Urinary bladder (tissue), 4 donors: ENCODE data around the gene PCDHA6. TPM values are rescaled to one million over a fixed set of nuclear protein-coding genes. Genes with fewer than 3 reads are reported as not detected.
"Not testable (repeated sequence)": the region's sequence is repeated elsewhere in the genome, so short reads cannot be mapped to it uniquely, and the experiment has no call there.

Experiments used
- DNase-seq: peaks from one replicate; pipeline ENCODE4 v3.0.0-alpha.2; 2015; ENCODE audit errors: extremely low spot score
- H3K27ac ChIP-seq: one replicate; pipeline ENCODE4 v1.5.1; 2013; ENCODE audit warnings: low read depth, mild to moderate bottlenecking, moderate library complexity
- H3K36me3 ChIP-seq: one replicate; pipeline ENCODE4 v1.6.1; 2013; ENCODE audit warnings: mild to moderate bottlenecking, moderate library complexity; ENCODE audit not compliant: insufficient read depth
- H3K4me1 ChIP-seq: one replicate; pipeline ENCODE4 v1.6.1; 2013; ENCODE audit warnings: mild to moderate bottlenecking, moderate library complexity; ENCODE audit not compliant: insufficient read depth
- H3K4me3 ChIP-seq: one replicate; pipeline ENCODE4 v1.5.1; 2013; ENCODE audit warnings: low read depth, low read length
- WGBS: extraction: QIAGEN DNeasy Blood & Tissue Kit; methylation state at CpG from one replicate; pipeline ENCODE4 v1.1.7; 2013; 5-methylcytosine and 5-hydroxymethylcytosine counted together
- polyA plus RNA-seq: library from polyadenylated mRNA; stranded (reverse); fragments of 200-250 nt; gene quantifications from one replicate; pipeline ENCODE4 v1.2.3, GENCODE V29; 2013
- total RNA-seq: library from RNA; depleted of rRNA; stranded (reverse); fragments of >200 nt; gene quantifications from one replicate; pipeline ENCODE4 v1.2.3, GENCODE V29; 2014
- donor health status: healthy with polysubstance abuse.
- donor health status: healthy.

PCDHA6 gene
- total and polyA plus RNA-seq, 2 donors = 0.22 to 0.95 TPM

- no peak overlapping the region for H3K27ac ChIP-seq
- no peaks in the 10 kb centered on the region for H3K4me1 ChIP-seq
- no peak overlapping the region for H3K4me3 ChIP-seq
- H3K36me3 ChIP-seq = no peaks in the 10 kb centered on the region
- no peak for DNase-seq
- WGBS = 13% methylated on average over 16 of the region's 16 CpGs
These were observed 26.3 kb upstream of the PCDHA6 start for GRCh38 chr5:140801494-140801841.

- H3K27ac ChIP-seq, H3K4me3 ChIP-seq, H3K36me3 ChIP-seq, DNase-seq, H3K4me1 ChIP-seq: not testable (repeated sequence)
- 45% methylated on average over 45 of the region's 45 CpGs for WGBS
These were observed 25.4 kb upstream of the PCDHA6 start for GRCh38 chr5:140802381-140802780.

GRCh38 chr5:140802781-140803271 lies 24.9 kb upstream of the PCDHA6 start:
- DNase-seq = no peak
- H3K4me1 ChIP-seq = no peaks in the 10 kb centered on the region
- no peak overlapping the region for H3K27ac ChIP-seq
- WGBS = 43% methylated on average over 53 of the region's 53 CpGs
- no peak overlapping the region for H3K4me3 ChIP-seq
- no peaks in the 10 kb centered on the region for H3K36me3 ChIP-seq

- WGBS = 14% methylated on average over 38 of the region's 47 CpGs
- no peaks in the 10 kb centered on the region for H3K36me3 ChIP-seq
- H3K27ac ChIP-seq = no peak within 1 kb of the TSS
- no peaks in the 10 kb centered on the region for H3K4me1 ChIP-seq
- no peak within 1 kb of the TSS for H3K4me3 ChIP-seq
- DNase-seq = no peak
These were observed 20.7 kb upstream of the PCDHA6 start, which contains the start of gene PCDHA4 for GRCh38 chr5:140806834-140807775. PCDHA4 (plus strand) TSS chr5:140807068.

- not testable (repeated sequence) for H3K4me3 ChIP-seq, H3K27ac ChIP-seq, H3K36me3 ChIP-seq, DNase-seq, H3K4me1 ChIP-seq
- 59% methylated on average over 62 of the region's 62 CpGs for WGBS
These were observed 19.4 kb upstream of the PCDHA6 start for GRCh38 chr5:140808241-140808888.

- no peak for DNase-seq
- Histone ChIP-seq H3K27ac (no peak overlapping the region), H3K4me1 (no peaks in the 10 kb centered on the region), H3K4me3 (no peak overlapping the region), H3K36me3 (no peaks in the 10 kb centered on the region)
- 65% methylated on average over 43 of the region's 43 CpGs for WGBS
These were observed 18.9 kb upstream of the PCDHA6 start for GRCh38 chr5:140808889-140809291.

- no peak for DNase-seq
- Histone ChIP-seq H3K4me1 (no peaks in the 10 kb centered on the region), H3K36me3 (no peaks in the 10 kb centered on the region), H3K27ac (no peak within 1 kb of the TSS), H3K4me3 (no peak within 1 kb of the TSS)
- 28% methylated on average over 39 of the region's 39 CpGs for WGBS
These were observed 6.1 kb upstream of the PCDHA6 start, which contains the start of gene PCDHA5 for GRCh38 chr5:140821375-140822280. PCDHA5 (plus strand) TSS chr5:140821613.

- Histone ChIP-seq H3K4me3 (no peak overlapping the region), H3K4me1 (no peaks in the 10 kb centered on the region), H3K27ac (no peak overlapping the region), H3K36me3 (no peaks in the 10 kb centered on the region)
- WGBS = 26% methylated on average over 6 of the region's 6 CpGs
- no peak for DNase-seq
These were observed 5.5 kb upstream of the PCDHA6 start for GRCh38 chr5:140822281-140822629.

GRCh38 chr5:140822969-140823368 lies 4.8 kb upstream of the PCDHA6 start:
- WGBS = 51% methylated on average over 48 of the region's 48 CpGs
- not testable (repeated sequence) for H3K36me3 ChIP-seq, H3K4me3 ChIP-seq, H3K27ac ChIP-seq, H3K4me1 ChIP-seq, DNase-seq

- no peak for DNase-seq
- 50% methylated on average over 38 of the region's 38 CpGs for WGBS
- Histone ChIP-seq H3K27ac (no peak overlapping the region), H3K36me3 (no peaks in the 10 kb centered on the region), H3K4me1 (no peaks in the 10 kb centered on the region), H3K4me3 (no peak overlapping the region)
These were observed 4.3 kb upstream of the PCDHA6 start for GRCh38 chr5:140823475-140823874.

- Histone ChIP-seq H3K4me3 (no peak overlapping the region), H3K36me3 (no peaks in the 10 kb centered on the region), H3K27ac (no peak overlapping the region), H3K4me1 (no peaks in the 10 kb centered on the region)
- no peak for DNase-seq
- WGBS = 18% methylated on average over 18 of the region's 18 CpGs
These were observed 590 bp downstream of the PCDHA6 start for GRCh38 chr5:140828362-140828737.

GRCh38 chr5:140829511-140830501 lies 2.0 kb downstream of the PCDHA6 start:
- H3K4me1 ChIP-seq, DNase-seq, H3K27ac ChIP-seq, H3K36me3 ChIP-seq, H3K4me3 ChIP-seq: not testable (repeated sequence)
- 43% methylated on average over 106 of the region's 106 CpGs for WGBS
